K562 (cell line): Measurements from ENCODE around the gene XPO1. TPM values are rescaled to one million over a fixed set of nuclear protein-coding genes. Genes with fewer than 3 reads are reported as not detected.

Experiments
- ATAC-seq: fragments of 200-7000 bp; cut with Tn5 transposase; 3 replicates; pipeline ENCODE4 v1.9.1; 2020; ENCODE audit warnings: moderate library complexity
- BruUV-seq: library from RNA; stranded (reverse); fragments of 400-500 nt; replicated peaks from 2 replicates; lab custom pipeline; 2021; lab: Mats Ljungman, UMichigan
- CTCF ChIA-PET: fragments of 300-600 bp; formaldehyde crosslinking; extraction: SDS; loops from one replicate; lab custom pipeline; 2021; ENCODE audit warnings: low intra/inter-chr PET ratio; lab: Yijun Ruan, JAX
- POLR2A ChIA-PET: fragments of 300-600, 350-650 bp; sonication (Branson Sonifier 250); formaldehyde crosslinking; extraction: SDS; loops from one replicate; lab custom pipeline; 2021; ENCODE audit warnings: antibody characterized with exemption, inconsistent platforms; lab: Yijun Ruan, JAX
- DNase-seq, 4 experiments: peaks; one replicate each; pipeline versions ENCODE4 v3.0.0 to v3.0.0-alpha.2; 2011 to 2018; ENCODE audit warnings: low spot score in 3 of 4, mixed read lengths in 3 of 4; ENCODE audit errors: extremely low read depth in 1 of 4
- FAIRE-seq: peaks from 2 replicates; lab custom pipeline; 2011; peaks lifted over from hg19 to GRCh38; lab: Jason Lieb, UNC
- H2AFZ ChIP-seq: 2 replicates; pipeline ENCODE4 v1.6.0; 2011; ENCODE audit warnings: low read depth, low read length, control low read depth, inconsistent platforms
- H3K27ac ChIP-seq: fragments of 200-600 bp; 3 replicates; pipeline ENCODE4 v1.8.0; 2011; ENCODE audit warnings: low read depth, mild to moderate bottlenecking, control low read depth, inconsistent platforms, low read length, moderate library complexity, mixed read lengths; ENCODE audit errors: extremely low read depth
- H3K27me3 ChIP-seq, 2 experiments: fragments of 300-600 bp in 1 of 2; 2 replicates in 1 of 2; 3 replicates in 1 of 2; pipeline versions ENCODE4 v1.6.0 to v1.8.0; 2011; ENCODE audit warnings: inconsistent platforms in 2 of 2, low read length in 2 of 2, mild to moderate bottlenecking in 1 of 2, mixed read lengths in 1 of 2, moderate library complexity in 1 of 2; ENCODE audit not compliant: control insufficient read depth in 2 of 2, insufficient read depth in 2 of 2
- H3K36me3 ChIP-seq: fragments of 300-600 bp; 3 replicates; pipeline ENCODE4 v1.8.0; 2011; ENCODE audit warnings: mild to moderate bottlenecking, low read length, inconsistent platforms; ENCODE audit not compliant: control insufficient read depth, insufficient read depth
- H3K4me1 ChIP-seq, 2 experiments: fragments of 200-600 bp in 1 of 2; replicated peaks in 1 of 2; 2 replicates in 1 of 2; 3 replicates in 1 of 2; pipeline versions ENCODE4 v1.5.1 to v1.8.0; 2011; ENCODE audit warnings: inconsistent platforms in 2 of 2, low read length in 2 of 2, mild to moderate bottlenecking in 1 of 2, mixed read lengths in 1 of 2, moderate library complexity in 1 of 2; ENCODE audit not compliant: control insufficient read depth in 2 of 2, insufficient read depth in 2 of 2
- H3K4me2 ChIP-seq: 2 replicates; pipeline ENCODE4 v1.6.1; 2011; ENCODE audit warnings: low read length, control low read depth, inconsistent platforms, mixed read lengths; ENCODE audit not compliant: insufficient read depth
- H3K4me3 ChIP-seq: fragments of 200-600 bp; sonication (generic), shearing (Covaris generic); 2 replicates; pipeline ENCODE4 v1.5.1; 2016; ENCODE audit warnings: control low read depth, inconsistent platforms
- H3K79me2 ChIP-seq: fragments of 200-600 bp; 3 replicates; pipeline ENCODE4 v1.8.0; 2011; ENCODE audit warnings: low read length, inconsistent platforms; ENCODE audit not compliant: control insufficient read depth, insufficient read depth
- H3K9ac ChIP-seq, 2 experiments: 2 replicates each; pipeline versions ENCODE4 v1.6.0 to v1.6.1; 2011; ENCODE audit warnings: low read depth in 2 of 2, low read length in 2 of 2, control low read depth in 1 of 2, inconsistent platforms in 1 of 2, mild to moderate bottlenecking in 1 of 2, mixed read lengths in 1 of 2; ENCODE audit not compliant: insufficient read depth in 1 of 2
- H3K9me1 ChIP-seq: one replicate; pipeline ENCODE4 v1.6.0; 2011; ENCODE audit warnings: inconsistent platforms, mild to moderate bottlenecking, low read length, moderate library complexity; ENCODE audit not compliant: control insufficient read depth, insufficient read depth
- H3K9me3 ChIP-seq: replicated peaks from 2 replicates; pipeline ENCODE4 v1.5.1; 2011; ENCODE audit warnings: low read depth, low read length, inconsistent platforms; ENCODE audit not compliant: control insufficient read depth, insufficient read depth
- H4K20me1 ChIP-seq: replicated peaks from 2 replicates; pipeline ENCODE4 v1.6.1; 2011; ENCODE audit warnings: low read length, inconsistent platforms, mixed read lengths; ENCODE audit not compliant: control insufficient read depth, insufficient read depth
- ATF6 ChIP-seq: sonication (generic); formaldehyde crosslinking; IDR thresholded peaks from 2 replicates; pipeline ENCODE4 v1.4.0; 2020; ENCODE audit warnings: mild to moderate bottlenecking, missing genetic modification reagents
- WGBS: fragments of 100-300 bp; shearing (Covaris generic); methylation state at CpG from one replicate; pipeline ENCODE4 v1.1.6; 2016; ENCODE audit warnings: low coverage, mixed read lengths; ENCODE audit not compliant: insufficient coverage; ENCODE audit errors: missing lambda C conversion rate; 5-methylcytosine and 5-hydroxymethylcytosine counted together
- in situ Hi-C: fragments of 300-500 bp; cut with MboI; formaldehyde crosslinking; loops from 4 replicates; pipeline ENCODE4 v1.15.0; 2018; ENCODE audit warnings: inconsistent platforms, mixed read lengths
- intact Hi-C: fragments of 100-400 bp; cut with micrococcal nuclease; formaldehyde crosslinking; loops from 2 replicates; pipeline ENCODE4 v1.14.2; 2022
- polyA plus RNA-seq, 8 experiments: library from polyadenylated mRNA; depleted of rRNA in 4 of 8; stranded (reverse) in 5 of 8; unstranded in 3 of 8; fragments of >200 nt; fragmentation: Nextera tagmentation in 2 of 8; fragmentation: Illumina TruSeq in 1 of 8; extraction: Ambion mirVana in 2 of 8; extraction: Trizol in 1 of 8; gene quantifications; 2 replicates each; pipeline versions ENCODE4 v1.2.1 to v1.2.3, GENCODE V29; 2011 to 2014; ENCODE audit warnings: inconsistent platforms in 1 of 8, missing spikeins in 1 of 8
- total RNA-seq, 7 experiments: library from RNA; depleted of rRNA in 6 of 7; stranded (reverse); fragments of >200 nt in 6 of 7; fragmentation: Illumina TruSeq in 2 of 7; extraction: Trizol in 2 of 7; gene quantifications; 2 replicates each; pipeline versions ENCODE4 v1.2.1 to v1.2.3, GENCODE V29; 2011 to 2021; ENCODE audit warnings: low replicate concordance in 1 of 7

XPO1 gene
- total and polyA plus RNA-seq, 9 of the 15 experiments (the other 6 are each of a cell fraction or from before 2014, with no cell fraction given): 86.2 to 307 (median 216) TPM

DNA sequence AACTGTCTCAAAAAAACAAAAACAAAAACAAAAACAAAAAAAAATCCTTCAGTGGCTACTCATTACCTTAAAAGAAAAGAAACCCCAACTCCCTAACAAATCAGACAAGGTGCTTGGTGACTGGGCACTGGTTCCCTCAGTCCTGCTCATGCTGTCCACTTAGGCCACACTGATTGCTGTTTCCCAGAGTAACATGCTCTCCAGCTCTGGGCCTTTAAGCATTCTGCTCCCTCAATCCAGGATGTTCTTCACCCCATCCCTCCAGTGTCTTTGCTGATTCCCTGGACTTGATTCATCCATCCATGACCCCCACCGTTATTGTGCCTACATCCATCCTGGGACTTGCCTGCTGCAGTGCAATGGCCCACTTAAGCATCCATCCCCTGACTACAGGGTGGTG lies 16.4 kb upstream of the XPO1 start:
- no peak overlapping the region for H3K4me3 ChIP-seq
- BruUV-seq: no TSS peak
- WGBS: 0% methylated on average over 1 of the region's 1 CpG
- no peaks in the 10 kb centered on the region for H3K36me3 ChIP-seq
- DNase-seq (no peak), FAIRE-seq (no peak), ATAC-seq (no peak; the same call in 2 of the 3 replicates)
- H3K9me3 ChIP-seq: no peaks in the 10 kb centered on the region
- intact Hi-C loops (no loop called here), in situ Hi-C loops (no loop called here)
- H3K9me1 ChIP-seq: no peaks in the 10 kb centered on the region
- H3K9ac ChIP-seq: no peak overlapping the region
- ChIA-PET CTCF (no interaction called here), POLR2A (interaction anchor here (0.6 to 1.3 kb wide), 5 partner anchors 18 to 528 kb away, joined by 3 to 5 read pairs (median 3); no protein-coding TSS in a partner anchor)
- no peak overlapping the region for H3K27ac ChIP-seq
- no peaks in the 10 kb centered on the region for H3K27me3 ChIP-seq
- no peaks in the 10 kb centered on the region for H3K4me1 ChIP-seq
- no peak overlapping the region for H3K4me2 ChIP-seq
- H2AFZ ChIP-seq: no peak overlapping the region
- TF ChIP-seq ATF6 (CRISPR knock-in tag): no peak
- no peaks in the 10 kb centered on the region for H4K20me1 ChIP-seq
- no peaks in the 10 kb centered on the region for H3K79me2 ChIP-seq
